Mononuclear cell (primary cell): ENCODE data around the gene EPN2. TPM values are rescaled to one million over a fixed set of nuclear protein-coding genes. Genes with fewer than 3 reads are reported as not detected.

Source experiments
- H3K27me3 ChIP-seq: 2 replicates; pipeline ENCODE4 v1.6.0; 2011; ENCODE audit warnings: low read length, control low read depth; ENCODE audit not compliant: insufficient read depth
- H3K4me1 ChIP-seq: 2 replicates; pipeline ENCODE4 v1.5.1; 2011; ENCODE audit warnings: mild to moderate bottlenecking, low read length, control low read depth; ENCODE audit not compliant: insufficient read depth
- H3K4me3 ChIP-seq: 2 replicates; pipeline ENCODE4 v1.5.1; 2011; ENCODE audit warnings: mild to moderate bottlenecking, low read length, moderate library complexity
- H3K9me3 ChIP-seq: 2 replicates; pipeline ENCODE4 v1.5.1; 2011; ENCODE audit warnings: low read depth, mild to moderate bottlenecking, control low read depth, low read length
- total RNA-seq: library from RNA; depleted of rRNA; stranded (reverse); fragments of >200 nt; gene quantifications from one replicate; pipeline ENCODE4 v1.2.3, GENCODE V29; 2012

Gene EPN2
- total RNA-seq, 1 donor: 8.4 TPM

GRCh38 chr17:19315104-19315503 is 77.9 kb downstream of the EPN2 start:
- Histone ChIP-seq H3K4me1 (peaks cover 15% of the 10 kb centered on the region), H3K27me3 (peaks cover 22% of the 10 kb centered on the region), H3K4me3 (no peak overlapping the region), H3K9me3 (no peaks in the 10 kb centered on the region)

GRCh38 chr17:19316761-19317358 is 79.7 kb downstream of the EPN2 start:
- H3K4me1 ChIP-seq: peaks cover 10% of the 10 kb centered on the region
- H3K4me3 ChIP-seq: no peak overlapping the region
- H3K9me3 ChIP-seq: no peaks in the 10 kb centered on the region
- H3K27me3 ChIP-seq: peaks cover 25% of the 10 kb centered on the region

GRCh38 chr17:19317359-19318095 is 80.4 kb downstream of the EPN2 start:
- Histone ChIP-seq H3K4me3 (no peak overlapping the region), H3K27me3 (peaks cover 25% of the 10 kb centered on the region), H3K4me1 (peaks cover 3% of the 10 kb centered on the region), H3K9me3 (no peaks in the 10 kb centered on the region)

- Histone ChIP-seq H3K4me3 (no peak overlapping the region), H3K9me3 (no peaks in the 10 kb centered on the region), H3K27me3 (peaks cover 25% of the 10 kb centered on the region), H3K4me1 (no peaks in the 10 kb centered on the region)
These were observed 81.4 kb downstream of the EPN2 start for GRCh38 chr17:19318611-19319010.

- no peaks in the 10 kb centered on the region for H3K9me3 ChIP-seq
- no peaks in the 10 kb centered on the region for H3K4me1 ChIP-seq
- H3K27me3 ChIP-seq: peaks cover 26% of the 10 kb centered on the region
- H3K4me3 ChIP-seq: no peak overlapping the region
These were observed 82.8 kb downstream of the EPN2 start for GRCh38 chr17:19319771-19320505.

- H3K27me3 ChIP-seq: peaks cover 26% of the 10 kb centered on the region
- no peaks in the 10 kb centered on the region for H3K4me1 ChIP-seq
- H3K4me3 ChIP-seq: no peak overlapping the region
- H3K9me3 ChIP-seq: peaks cover 8% of the 10 kb centered on the region
These were observed 83.7 kb downstream of the EPN2 start for GRCh38 chr17:19320876-19321275.

- H3K4me3 ChIP-seq: no peak overlapping the region
- peaks cover 10% of the 10 kb centered on the region for H3K9me3 ChIP-seq
- H3K27me3 ChIP-seq: peaks cover 20% of the 10 kb centered on the region
- no peaks in the 10 kb centered on the region for H3K4me1 ChIP-seq
These were observed 84.4 kb downstream of the EPN2 start for GRCh38 chr17:19321481-19322128.

- H3K9me3 ChIP-seq: peaks cover 10% of the 10 kb centered on the region
- H3K4me1 ChIP-seq: no peaks in the 10 kb centered on the region
- peaks cover 15% of the 10 kb centered on the region for H3K27me3 ChIP-seq
- H3K4me3 ChIP-seq: no peak overlapping the region
These were observed 85.0 kb downstream of the EPN2 start for GRCh38 chr17:19322129-19322505.

GRCh38 chr17:19322861-19323260 is 85.7 kb downstream of the EPN2 start:
- H3K4me3 ChIP-seq: no peak overlapping the region
- H3K4me1 ChIP-seq: no peaks in the 10 kb centered on the region
- peaks cover 14% of the 10 kb centered on the region for H3K27me3 ChIP-seq
- H3K9me3 ChIP-seq: peaks cover 10% of the 10 kb centered on the region

GRCh38 chr17:19325542-19325941 is 88.4 kb downstream of the EPN2 start:
- Histone ChIP-seq H3K4me3 (no peak overlapping the region), H3K27me3 (peaks cover 14% of the 10 kb centered on the region), H3K4me1 (no peaks in the 10 kb centered on the region)

GRCh38 chr17:19327031-19327783 is 90.0 kb downstream of the EPN2 start:
- Histone ChIP-seq H3K9me3 (peaks cover 10% of the 10 kb centered on the region), H3K27me3 (peaks cover 8% of the 10 kb centered on the region), H3K4me3 (no peak overlapping the region), H3K4me1 (no peaks in the 10 kb centered on the region)

More at GRCh38 chr17:19325542-19325941, 88.4 kb downstream of the EPN2 start:
- H3K9me3 ChIP-seq: peaks cover 10% of the 10 kb centered on the region

- Histone ChIP-seq H3K4me1 (no peaks in the 10 kb centered on the region), H3K9me3 (peaks cover 10% of the 10 kb centered on the region), H3K4me3 (no peak overlapping the region), H3K27me3 (peaks cover 8% of the 10 kb centered on the region)
These were observed 91.4 kb downstream of the EPN2 start for GRCh38 chr17:19328441-19329061.

GRCh38 chr17:19329136-19329535 is 92.0 kb downstream of the EPN2 start:
- H3K4me1 ChIP-seq: no peaks in the 10 kb centered on the region
- no peak overlapping the region for H3K4me3 ChIP-seq
- H3K27me3 ChIP-seq: peaks cover 8% of the 10 kb centered on the region
- peaks cover 10% of the 10 kb centered on the region for H3K9me3 ChIP-seq

- Histone ChIP-seq H3K4me1 (no peaks in the 10 kb centered on the region), H3K27me3 (peaks cover 8% of the 10 kb centered on the region), H3K4me3 (no peak overlapping the region), H3K9me3 (peaks cover 10% of the 10 kb centered on the region)
These were observed 92.7 kb downstream of the EPN2 start for GRCh38 chr17:19329839-19330238.
